GM19193 (cell line): ENCODE measurements around the gene HSD17B2.

Experiments
- POLR2A ChIP-seq: IDR thresholded peaks from 4 replicates; pipeline ENCODE4 v1.6.1; 2011; ENCODE audit not compliant: insufficient read depth, insufficient read length; ENCODE audit errors: extremely low read depth

Gene HSD17B2

GRCh38 chr16:82081264-82081663 is 46.2 kb downstream of the HSD17B2 start:
- no peak for TF ChIP-seq POLR2A

- TF ChIP-seq POLR2A = no peak
Observed at GRCh38 chr16:82082097-82082496, 47.0 kb downstream of the HSD17B2 start.

- TF ChIP-seq POLR2A = no peak
Observed at GRCh38 chr16:82082543-82083244, 47.6 kb downstream of the HSD17B2 start.

GRCh38 chr16:82083710-82084353 is 48.8 kb downstream of the HSD17B2 start:
- no peak for TF ChIP-seq POLR2A

- no peak for TF ChIP-seq POLR2A
Observed at GRCh38 chr16:82085011-82085779, 50.1 kb downstream of the HSD17B2 start.

DNA sequence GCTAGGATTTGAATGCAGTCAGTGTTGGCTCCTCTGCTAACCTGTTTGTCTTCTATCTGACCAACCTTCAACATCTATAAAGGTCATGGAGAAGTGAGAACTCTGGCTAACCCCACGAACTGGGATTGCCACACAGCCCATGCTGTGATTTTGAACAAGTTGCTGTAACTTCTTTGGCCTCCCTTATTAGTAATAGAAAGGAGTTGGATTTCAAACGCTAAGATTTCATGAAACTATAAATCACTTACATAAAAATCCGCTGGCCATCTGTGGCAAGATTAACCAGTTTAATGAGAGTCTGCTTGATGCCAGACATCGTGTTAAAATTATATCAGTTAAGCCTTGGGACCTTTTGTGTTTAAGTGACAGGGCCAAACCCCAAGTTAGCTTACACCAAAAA is 53.4 kb downstream of the HSD17B2 start:
- no peak for TF ChIP-seq POLR2A

GRCh38 chr16:82091241-82091640 is 56.2 kb downstream of the HSD17B2 start:
- no peak for TF ChIP-seq POLR2A

DNA sequence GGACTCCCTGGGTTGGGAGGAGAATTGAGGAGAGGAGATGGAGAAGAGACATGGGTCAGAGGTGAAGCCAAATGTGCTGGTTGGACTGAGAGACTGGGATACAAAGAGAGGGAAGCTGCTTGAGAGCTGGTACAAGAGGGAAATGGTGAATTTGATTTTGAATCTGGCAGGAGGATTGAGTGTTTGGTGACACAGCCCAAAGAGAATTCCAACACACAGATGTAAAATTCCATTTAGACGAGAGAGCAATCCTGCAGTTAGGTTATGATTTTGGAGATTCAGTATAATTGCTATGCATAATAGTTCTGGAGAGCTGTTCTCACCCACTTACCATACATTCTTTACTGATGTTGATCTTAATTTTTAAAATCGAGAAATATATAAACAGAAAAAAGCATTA is 57.7 kb downstream of the HSD17B2 start:
- TF ChIP-seq POLR2A = no peak

DNA sequence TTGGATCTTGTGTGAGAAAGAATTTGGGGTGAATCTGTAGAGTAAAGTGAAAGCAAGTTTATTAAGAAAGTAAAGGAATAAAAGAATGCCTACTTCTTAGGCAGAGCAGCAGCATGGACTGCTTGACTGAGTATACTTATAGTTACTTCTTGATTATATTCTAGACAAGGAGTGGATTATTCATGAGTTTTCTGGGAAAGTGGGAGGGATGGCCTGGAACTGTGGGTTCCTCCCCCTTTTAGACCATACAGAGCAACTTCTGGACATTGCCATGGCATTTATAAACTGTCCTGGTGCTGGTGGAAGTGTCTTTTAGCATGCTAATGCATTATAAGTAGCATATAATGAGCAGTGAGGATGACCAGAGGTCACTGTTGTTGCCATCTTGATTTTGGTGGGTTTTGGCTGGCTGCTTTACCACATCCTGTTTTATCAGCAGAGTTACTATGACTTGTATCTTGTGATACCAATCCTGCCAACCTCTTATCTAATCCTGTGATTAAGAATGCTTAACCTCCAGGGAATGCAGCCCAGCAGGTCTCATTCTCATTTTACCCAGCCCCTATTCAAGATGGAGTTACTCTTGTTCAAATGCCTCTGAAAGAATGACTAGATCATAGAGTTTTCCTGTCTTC is 58.7 kb downstream of the HSD17B2 start:
- no peak for TF ChIP-seq POLR2A

- no peak for TF ChIP-seq POLR2A
Observed at GRCh38 chr16:82094942-82095540, 60.0 kb downstream of the HSD17B2 start.

GRCh38 chr16:82096641-82097040 is 61.6 kb downstream of the HSD17B2 start:
- no peak for TF ChIP-seq POLR2A

GRCh38 chr16:82105107-82105506 is 70.1 kb downstream of the HSD17B2 start:
- no peak for TF ChIP-seq POLR2A

DNA sequence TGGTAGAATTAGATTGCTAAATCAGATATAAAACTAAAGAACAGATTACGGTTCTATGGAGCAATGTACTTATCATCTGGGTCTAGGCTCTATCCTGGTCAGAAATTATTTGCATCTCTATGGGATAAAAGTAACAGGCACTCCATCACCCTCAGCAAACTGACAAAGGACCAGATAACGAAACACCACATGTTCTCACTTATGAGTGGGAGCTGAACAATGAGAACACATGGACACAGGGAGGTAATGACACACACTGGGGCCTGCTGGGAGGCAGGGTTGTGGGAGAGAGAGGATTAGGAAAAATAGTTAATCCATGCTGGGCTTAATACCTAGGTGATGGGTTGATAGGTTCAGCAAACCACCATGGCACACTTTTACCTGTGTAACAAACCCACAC is 73.0 kb downstream of the HSD17B2 start:
- no peak for TF ChIP-seq POLR2A

GRCh38 chr16:82108774-82109173 is 73.7 kb downstream of the HSD17B2 start:
- TF ChIP-seq POLR2A = no peak

DNA sequence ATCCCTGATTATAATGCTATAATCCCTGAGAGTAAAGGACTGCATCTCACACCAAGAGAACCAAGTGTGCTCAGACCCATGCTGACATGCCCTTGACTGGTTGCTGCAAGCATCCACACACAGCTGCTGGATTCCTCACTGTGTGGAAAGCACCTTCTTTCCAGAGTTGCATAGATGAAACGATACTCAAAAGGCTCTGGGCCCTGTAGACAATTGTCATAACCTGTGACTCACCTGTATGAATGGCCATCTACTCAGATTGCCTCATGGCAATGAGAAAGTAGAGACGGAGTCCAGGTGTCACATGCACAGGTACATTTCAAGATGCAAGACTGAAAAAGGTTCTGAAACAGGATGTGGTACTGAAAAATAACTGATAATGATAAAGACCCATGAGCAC is 76.9 kb downstream of the HSD17B2 start:
- no peak for TF ChIP-seq POLR2A

- TF ChIP-seq POLR2A = no peak
Observed at GRCh38 chr16:82113741-82114140, 78.7 kb downstream of the HSD17B2 start.

DNA sequence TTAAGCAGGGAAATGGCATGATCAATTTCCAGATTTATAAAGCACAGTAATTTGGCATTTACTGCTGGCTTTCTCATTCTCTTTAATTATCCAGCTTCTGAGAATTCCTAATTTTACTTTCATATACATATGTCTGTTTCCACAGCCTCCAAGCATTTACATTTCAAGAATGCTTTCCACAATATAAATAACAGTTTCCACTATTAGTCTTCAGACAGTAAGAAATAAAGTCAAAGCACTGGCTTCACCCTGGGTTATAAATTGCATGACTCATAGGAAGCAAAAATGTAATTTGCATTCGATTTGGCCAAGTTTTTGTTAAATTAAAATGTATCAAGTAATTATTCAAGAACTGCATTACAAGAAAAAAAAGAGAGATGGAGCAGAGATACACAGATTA is 81.5 kb downstream of the HSD17B2 start:
- no peak for TF ChIP-seq POLR2A
